ENCODE data around the gene DUSP1.

The DUSP1 gene

GRCh38 chr5:172779691-172780341 lies 8.8 kb upstream of the DUSP1 start:
- H3K4me3 ChIP-seq (ENCODE audit: insufficient read depth, low read depth, low read length, poor library complexity, severe bottlenecking), result no peak overlapping the region
- no peaks in the 10 kb centered on the region for H3K36me3 ChIP-seq (ENCODE audit: control insufficient read depth, insufficient read depth, low read length)
- peaks cover 17% of the 10 kb centered on the region for H3K4me1 ChIP-seq (ENCODE audit: control insufficient read depth, insufficient read depth, low read length, poor library complexity, severe bottlenecking)
- no peaks in the 10 kb centered on the region for H3K27me3 ChIP-seq (replicated peaks; ENCODE audit: control insufficient read depth, insufficient read depth, low read length, poor library complexity, severe bottlenecking)
- DNase-seq, result no peak
- no peaks in the 10 kb centered on the region for H3K9me3 ChIP-seq (ENCODE audit: control insufficient read depth, low read length)
- no peak overlapping the region for H3K27ac ChIP-seq (ENCODE audit: insufficient read depth, low read length, poor library complexity, severe bottlenecking)

GRCh38 chr5:172777881-172778814 lies 7.2 kb upstream of the DUSP1 start:
- Histone ChIP-seq H3K27me3 (replicated peaks; ENCODE audit: control insufficient read depth, insufficient read depth, low read length, poor library complexity, severe bottlenecking) (no peaks in the 10 kb centered on the region), H3K36me3 (ENCODE audit: control insufficient read depth, insufficient read depth, low read length) (no peaks in the 10 kb centered on the region), H3K4me1 (ENCODE audit: control insufficient read depth, insufficient read depth, low read length, poor library complexity, severe bottlenecking) (peaks cover 25% of the 10 kb centered on the region), H3K4me3 (ENCODE audit: insufficient read depth, low read depth, low read length, poor library complexity, severe bottlenecking) (peak overlapping the region; percentile 20), H3K9me3 (ENCODE audit: control insufficient read depth, low read length) (no peaks in the 10 kb centered on the region), H3K27ac (ENCODE audit: insufficient read depth, low read length, poor library complexity, severe bottlenecking) (peak overlapping the region; percentile 89)
- no peak for DNase-seq

GRCh38 chr5:172776235-172776594 lies 5.2 kb upstream of the DUSP1 start:
- Histone ChIP-seq H3K9me3 (ENCODE audit: control insufficient read depth, low read length) (no peaks in the 10 kb centered on the region), H3K4me3 (ENCODE audit: insufficient read depth, low read depth, low read length, poor library complexity, severe bottlenecking) (no peak overlapping the region), H3K36me3 (ENCODE audit: control insufficient read depth, insufficient read depth, low read length) (no peaks in the 10 kb centered on the region), H3K4me1 (ENCODE audit: control insufficient read depth, insufficient read depth, low read length, poor library complexity, severe bottlenecking) (peaks cover 34% of the 10 kb centered on the region), H3K27ac (ENCODE audit: insufficient read depth, low read length, poor library complexity, severe bottlenecking) (peak overlapping the region; percentile 89), H3K27me3 (replicated peaks; ENCODE audit: control insufficient read depth, insufficient read depth, low read length, poor library complexity, severe bottlenecking) (no peaks in the 10 kb centered on the region)
- DNase-seq, result no peak

DNA sequence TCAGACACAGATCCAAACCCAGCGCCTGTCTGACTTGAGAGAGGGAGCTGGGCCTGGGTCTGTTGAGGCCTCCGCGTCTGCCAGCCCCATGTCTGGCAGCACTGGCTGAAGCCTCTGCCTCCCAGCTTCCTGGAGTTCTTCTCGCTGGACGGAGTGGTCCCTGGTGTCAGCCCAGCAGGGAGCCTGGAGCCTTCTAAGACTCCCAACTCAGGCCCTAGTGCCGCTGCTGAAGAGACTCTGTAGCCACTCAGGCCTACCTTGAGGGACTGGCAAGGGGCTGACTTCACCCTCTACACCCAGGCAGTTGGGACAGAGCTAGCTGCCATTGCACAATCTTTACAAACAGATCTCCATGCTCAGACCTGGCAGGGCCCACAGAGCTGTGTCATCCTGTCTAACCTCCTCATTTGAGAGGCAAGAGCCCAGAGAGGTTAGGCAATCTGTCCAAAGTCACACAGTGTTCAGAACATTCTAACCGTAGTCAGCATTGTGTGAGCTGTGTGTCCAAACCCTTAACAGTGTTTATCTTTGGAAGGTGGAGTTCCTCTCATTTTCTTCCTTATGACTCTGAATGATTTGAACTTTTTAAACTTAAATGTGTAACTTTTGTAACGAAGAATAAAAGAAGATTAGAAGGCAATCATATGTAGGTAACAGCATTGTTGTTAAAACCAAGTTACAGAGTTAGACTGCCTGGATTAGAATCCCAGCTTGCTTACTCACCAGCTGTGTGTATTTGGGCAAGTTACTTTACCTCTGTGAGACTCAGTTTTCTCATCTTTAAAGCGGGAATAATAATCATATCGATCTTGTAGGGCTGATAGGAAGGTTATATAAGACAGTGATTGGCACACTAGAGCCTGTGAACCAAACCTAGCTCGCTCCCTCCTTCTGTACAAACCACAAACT lies 4.6 kb upstream of the DUSP1 start:
- H3K36me3 ChIP-seq (ENCODE audit: control insufficient read depth, insufficient read depth, low read length), result no peaks in the 10 kb centered on the region
- no peak overlapping the region for H3K27ac ChIP-seq (ENCODE audit: insufficient read depth, low read length, poor library complexity, severe bottlenecking)
- peaks cover 34% of the 10 kb centered on the region for H3K4me1 ChIP-seq (ENCODE audit: control insufficient read depth, insufficient read depth, low read length, poor library complexity, severe bottlenecking)
- no peak overlapping the region for H3K4me3 ChIP-seq (ENCODE audit: insufficient read depth, low read depth, low read length, poor library complexity, severe bottlenecking)
- H3K9me3 ChIP-seq (ENCODE audit: control insufficient read depth, low read length), result no peaks in the 10 kb centered on the region
- H3K27me3 ChIP-seq (replicated peaks; ENCODE audit: control insufficient read depth, insufficient read depth, low read length, poor library complexity, severe bottlenecking), result no peaks in the 10 kb centered on the region
- DNase-seq, result no peak

GRCh38 chr5:172774561-172775315 lies 3.7 kb upstream of the DUSP1 start:
- H3K27ac ChIP-seq (ENCODE audit: insufficient read depth, low read length, poor library complexity, severe bottlenecking), result no peak overlapping the region

DNA sequence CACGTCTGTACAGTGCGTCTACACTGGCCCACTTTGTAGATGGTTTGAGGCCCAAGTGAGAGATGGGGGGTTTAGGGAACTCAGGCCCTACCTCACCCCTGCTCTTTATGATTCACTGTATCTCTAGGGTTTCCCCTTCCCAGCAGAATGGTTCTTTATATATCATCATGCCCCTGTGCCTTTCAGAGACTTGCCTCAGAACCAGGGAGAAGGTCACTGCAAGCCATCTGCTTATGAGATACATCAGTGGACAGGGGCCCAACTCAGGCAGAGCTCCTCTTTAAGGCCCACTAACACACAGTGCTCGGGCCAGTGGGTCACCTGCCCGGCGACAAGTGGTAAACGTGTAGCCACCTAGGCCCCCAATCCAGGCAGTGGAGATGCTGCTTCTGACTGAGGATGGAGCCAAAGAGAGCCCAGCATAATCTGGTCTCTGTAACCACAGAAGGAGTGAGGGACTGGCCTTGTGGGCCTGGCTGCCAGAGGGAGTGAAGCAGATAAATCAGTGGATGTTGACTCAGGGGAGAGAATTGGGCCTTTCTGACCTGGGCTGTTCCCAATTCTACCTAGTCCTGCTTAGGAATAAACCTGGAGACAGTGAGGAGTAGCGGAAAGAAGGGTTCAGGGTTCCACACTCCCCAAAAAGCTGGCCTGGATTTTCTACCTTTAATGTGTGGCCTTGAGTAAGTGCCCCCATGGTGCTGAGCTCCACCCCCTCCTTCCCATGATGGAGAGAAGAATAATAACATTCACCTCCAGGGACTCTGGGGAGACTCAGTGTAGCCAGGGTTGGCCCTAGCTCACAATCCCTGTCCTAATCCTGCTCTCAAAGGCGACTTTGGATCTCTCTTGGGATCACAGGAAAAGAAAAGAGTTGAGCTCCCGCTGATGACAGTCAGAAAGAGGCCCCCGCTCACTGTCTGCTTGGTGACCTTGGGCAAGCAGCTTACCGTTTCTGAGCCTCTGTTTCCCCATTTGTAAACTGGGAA lies 2.8 kb upstream of the DUSP1 start:
- H3K27ac ChIP-seq (ENCODE audit: insufficient read depth, low read length, poor library complexity, severe bottlenecking), result peak overlapping the region; percentile 100
- H3K4me1 ChIP-seq (ENCODE audit: control insufficient read depth, insufficient read depth, low read length, poor library complexity, severe bottlenecking), result peaks cover 47% of the 10 kb centered on the region

More at GRCh38 chr5:172774561-172775315, 3.7 kb upstream of the DUSP1 start:
- H3K27me3 ChIP-seq (replicated peaks; ENCODE audit: control insufficient read depth, insufficient read depth, low read length, poor library complexity, severe bottlenecking), result no peaks in the 10 kb centered on the region
- H3K4me1 ChIP-seq (ENCODE audit: control insufficient read depth, insufficient read depth, low read length, poor library complexity, severe bottlenecking), result peaks cover 37% of the 10 kb centered on the region
- H3K9me3 ChIP-seq (ENCODE audit: control insufficient read depth, low read length), result no peaks in the 10 kb centered on the region
- DNase-seq, result no peak
- H3K36me3 ChIP-seq (ENCODE audit: control insufficient read depth, insufficient read depth, low read length), result peaks cover 4% of the 10 kb centered on the region
- H3K4me3 ChIP-seq (ENCODE audit: insufficient read depth, low read depth, low read length, poor library complexity, severe bottlenecking), result no peak overlapping the region

GRCh38 chr5:172772112-172772906 lies 1.3 kb upstream of the DUSP1 start:
- Histone ChIP-seq H3K4me3 (ENCODE audit: insufficient read depth, low read depth, low read length, poor library complexity, severe bottlenecking) (peak overlapping the region; percentile 55), H3K4me1 (ENCODE audit: control insufficient read depth, insufficient read depth, low read length, poor library complexity, severe bottlenecking) (peaks cover 41% of the 10 kb centered on the region)
- peak; percentile 82 to 84 (median 83) for DNase-seq

More for the DNA sequence above, 2.8 kb upstream of the DUSP1 start:
- H3K27me3 ChIP-seq (replicated peaks; ENCODE audit: control insufficient read depth, insufficient read depth, low read length, poor library complexity, severe bottlenecking), result no peaks in the 10 kb centered on the region
- H3K36me3 ChIP-seq (ENCODE audit: control insufficient read depth, insufficient read depth, low read length), result peaks cover 13% of the 10 kb centered on the region
- H3K9me3 ChIP-seq (ENCODE audit: control insufficient read depth, low read length), result no peaks in the 10 kb centered on the region
- H3K4me3 ChIP-seq (ENCODE audit: insufficient read depth, low read depth, low read length, poor library complexity, severe bottlenecking), result no peak overlapping the region
- DNase-seq, result no peak

DNA sequence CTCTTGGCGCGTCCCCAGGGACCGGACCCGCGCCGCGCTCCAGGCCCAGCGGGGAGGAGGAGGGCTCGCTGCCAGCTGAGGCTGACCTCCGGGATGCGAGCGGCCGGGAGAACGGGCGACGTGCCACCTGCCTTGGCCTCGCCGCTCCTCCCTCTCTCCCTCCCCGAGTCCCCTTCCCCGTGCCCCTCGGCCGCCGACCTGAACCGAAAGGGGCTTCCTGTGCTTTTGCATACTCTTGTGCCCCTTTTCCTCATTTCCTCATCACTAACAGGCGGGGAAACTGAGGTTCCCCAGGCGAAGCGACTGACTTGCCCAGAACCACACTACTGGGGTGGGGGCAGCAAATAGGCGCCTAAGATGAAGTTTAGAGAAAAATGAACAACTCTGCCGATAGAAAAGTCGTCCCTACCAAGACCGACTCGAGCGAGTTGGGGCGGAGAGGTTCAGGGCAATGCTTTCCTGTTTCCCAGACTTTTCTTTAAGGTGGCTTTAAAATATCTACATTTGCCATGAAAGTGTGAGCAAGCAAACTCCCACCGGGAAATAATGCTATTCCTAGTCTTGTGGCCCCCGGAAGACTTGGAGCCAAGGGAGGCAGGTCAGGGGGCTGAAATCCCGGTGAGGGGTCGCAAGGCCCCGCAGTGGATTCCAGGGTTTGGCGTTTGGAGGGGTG lies 580 bp upstream of the DUSP1 start:
- Histone ChIP-seq H3K4me1 (ENCODE audit: control insufficient read depth, insufficient read depth, low read length, poor library complexity, severe bottlenecking) (peaks cover 41% of the 10 kb centered on the region), H3K9me3 (ENCODE audit: control insufficient read depth, low read length) (no peaks in the 10 kb centered on the region), H3K36me3 (ENCODE audit: control insufficient read depth, insufficient read depth, low read length) (peaks cover 24% of the 10 kb centered on the region), H3K27ac (ENCODE audit: insufficient read depth, low read length, poor library complexity, severe bottlenecking) (peak overlapping the region; percentile 100), H3K4me3 (ENCODE audit: insufficient read depth, low read depth, low read length, poor library complexity, severe bottlenecking) (peak overlapping the region; percentile 55), H3K27me3 (replicated peaks; ENCODE audit: control insufficient read depth, insufficient read depth, low read length, poor library complexity, severe bottlenecking) (no peaks in the 10 kb centered on the region)
- peak in 1 of 3 donors; percentile 37 for DNase-seq

More at GRCh38 chr5:172772112-172772906, 1.3 kb upstream of the DUSP1 start:
- Histone ChIP-seq H3K27me3 (replicated peaks; ENCODE audit: control insufficient read depth, insufficient read depth, low read length, poor library complexity, severe bottlenecking) (no peaks in the 10 kb centered on the region), H3K27ac (ENCODE audit: insufficient read depth, low read length, poor library complexity, severe bottlenecking) (peak overlapping the region; percentile 100), H3K9me3 (ENCODE audit: control insufficient read depth, low read length) (no peaks in the 10 kb centered on the region), H3K36me3 (ENCODE audit: control insufficient read depth, insufficient read depth, low read length) (peaks cover 24% of the 10 kb centered on the region)
